ENCODE measurements around the gene IGF1R. TPM values are rescaled to one million over a fixed set of nuclear protein-coding genes. Genes with fewer than 3 reads are reported as not detected.
A peak's percentile ranks its signal among the peaks of the same experiment; 100 is the strongest.

Gene IGF1R
- total RNA-seq, 1 donor from 2014 or later: 23.5 TPM

DNA sequence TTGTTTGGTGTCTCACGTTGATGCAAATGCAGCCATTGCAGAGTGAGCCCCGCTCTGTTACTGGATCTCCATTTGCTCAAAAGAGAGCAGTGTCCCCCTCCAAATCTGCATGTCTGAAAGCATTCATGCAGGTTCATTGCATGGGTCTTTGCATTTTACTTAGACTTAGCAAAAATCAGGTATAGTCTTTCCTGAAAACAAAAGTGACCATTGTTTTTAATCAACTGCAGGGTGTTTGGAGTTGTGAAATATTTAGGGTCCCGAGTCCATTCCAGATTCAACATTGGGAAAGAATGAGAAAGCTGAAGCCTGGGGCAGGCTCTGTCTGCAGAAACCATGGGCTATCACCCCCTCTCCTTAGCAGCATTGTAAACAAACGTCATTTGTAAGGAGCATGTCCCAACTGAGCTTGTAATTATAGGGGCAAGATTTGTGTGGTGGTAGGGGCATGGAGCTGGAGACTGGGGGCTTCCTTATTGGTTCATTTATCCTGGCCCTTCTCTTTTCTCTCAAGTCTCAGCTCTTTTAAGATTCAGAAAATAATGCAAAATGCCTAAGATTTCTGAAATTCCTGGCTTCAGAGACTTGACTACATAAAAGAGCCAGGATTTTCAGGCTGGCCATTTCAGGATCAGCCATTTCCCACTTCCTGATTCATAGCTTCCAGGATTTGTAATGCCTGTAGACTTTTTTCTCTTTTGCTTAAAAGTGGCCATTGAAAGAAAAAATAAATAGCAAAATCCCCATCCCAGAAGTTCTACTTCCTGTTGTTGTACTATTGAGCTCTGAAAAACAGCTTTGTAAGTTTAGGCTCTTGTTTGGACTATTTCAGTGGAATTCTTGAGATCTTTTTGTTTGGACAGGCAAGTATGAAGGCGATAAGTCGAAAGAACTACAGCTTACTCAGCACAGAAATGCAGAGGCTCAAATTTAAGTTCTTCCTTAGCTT is 23.0 kb downstream of the IGF1R start:
- TF ChIP-seq, protein P1, sequence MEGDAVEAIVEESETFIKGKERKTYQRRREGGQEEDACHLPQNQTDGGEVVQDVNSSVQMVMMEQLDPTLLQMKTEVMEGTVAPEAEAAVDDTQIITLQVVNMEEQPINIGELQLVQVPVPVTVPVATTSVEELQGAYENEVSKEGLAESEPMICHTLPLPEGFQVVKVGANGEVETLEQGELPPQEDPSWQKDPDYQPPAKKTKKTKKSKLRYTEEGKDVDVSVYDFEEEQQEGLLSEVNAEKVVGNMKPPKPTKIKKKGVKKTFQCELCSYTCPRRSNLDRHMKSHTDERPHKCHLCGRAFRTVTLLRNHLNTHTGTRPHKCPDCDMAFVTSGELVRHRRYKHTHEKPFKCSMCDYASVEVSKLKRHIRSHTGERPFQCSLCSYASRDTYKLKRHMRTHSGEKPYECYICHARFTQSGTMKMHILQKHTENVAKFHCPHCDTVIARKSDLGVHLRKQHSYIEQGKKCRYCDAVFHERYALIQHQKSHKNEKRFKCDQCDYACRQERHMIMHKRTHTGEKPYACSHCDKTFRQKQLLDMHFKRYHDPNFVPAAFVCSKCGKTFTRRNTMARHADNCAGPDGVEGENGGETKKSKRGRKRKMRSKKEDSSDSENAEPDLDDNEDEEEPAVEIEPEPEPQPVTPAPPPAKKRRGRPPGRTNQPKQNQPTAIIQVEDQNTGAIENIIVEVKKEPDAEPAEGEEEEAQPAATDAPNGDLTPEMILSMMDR (IDR thresholded peaks at IDR 0.05): no peak
- no peak for TF ChIP-seq EZH2phosphoT487 (IDR thresholded peaks at IDR 0.05)
- TF ChIP-seq EZH2 (IDR thresholded peaks at IDR 0.05): no peak

DNA sequence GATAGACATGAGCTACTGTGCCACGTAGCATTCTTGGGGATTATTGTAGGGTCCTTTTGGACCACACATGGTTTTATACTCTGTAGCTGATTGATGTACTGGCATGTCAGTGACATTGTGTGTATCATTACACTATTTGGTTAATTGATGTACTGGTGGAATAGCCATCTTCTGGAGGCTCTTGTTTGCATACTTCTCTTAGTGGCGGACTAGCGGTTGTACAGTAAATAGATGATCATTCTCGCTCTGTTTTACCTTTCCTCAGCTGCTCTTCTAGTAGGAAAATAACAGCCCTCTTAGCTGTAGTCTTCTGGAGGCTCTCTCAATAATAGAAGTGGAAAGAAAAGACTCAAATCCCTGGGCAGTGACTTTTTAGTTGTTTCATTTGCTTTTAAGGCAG is 24.8 kb downstream of the IGF1R start:
- no peak for DNase-seq (ENCODE audit: low spot score)
- H3K4me3 Mint-ChIP-seq: no peak overlapping the region
- H3K79me2 ChIP-seq (ENCODE audit: low read depth): peaks cover 100% of the 10 kb centered on the region

More for the DNA sequence above, 23.0 kb downstream of the IGF1R start:
- Histone ChIP-seq H3K4me1 (peaks cover 41% of the 10 kb centered on the region), H3K4me2 (peak overlapping the region; percentile 69), H4K20me1 (ENCODE audit: low read depth) (peaks cover 92% of the 10 kb centered on the region), H3K4me3 (peak overlapping the region; percentile 5), H3K27ac (peak overlapping the region; percentile 13), H3K27me3 (no peaks in the 10 kb centered on the region), H3K79me2 (ENCODE audit: low read depth) (peaks cover 100% of the 10 kb centered on the region), H3F3A (ENCODE audit: low read depth) (no peaks in the 10 kb centered on the region), H3K9ac (no peak overlapping the region), H2AFZ (replicated peaks) (no peak overlapping the region), H3K36me3 (no peaks in the 10 kb centered on the region), H3K9me3 (ENCODE audit: low read depth) (no peaks in the 10 kb centered on the region)
- Mint-ChIP-seq H3K4me1 (peaks cover 57% of the 10 kb centered on the region), H3K27ac (no peak overlapping the region), H3K9me3 (peaks cover 1% of the 10 kb centered on the region), H3K27me3 (ENCODE audit: insufficient read depth, low read depth) (no peaks in the 10 kb centered on the region), H3K36me3 (peaks cover 18% of the 10 kb centered on the region), H3K4me3 (no peak overlapping the region)
- peak; percentile 52 for DNase-seq (ENCODE audit: low spot score)

DNA sequence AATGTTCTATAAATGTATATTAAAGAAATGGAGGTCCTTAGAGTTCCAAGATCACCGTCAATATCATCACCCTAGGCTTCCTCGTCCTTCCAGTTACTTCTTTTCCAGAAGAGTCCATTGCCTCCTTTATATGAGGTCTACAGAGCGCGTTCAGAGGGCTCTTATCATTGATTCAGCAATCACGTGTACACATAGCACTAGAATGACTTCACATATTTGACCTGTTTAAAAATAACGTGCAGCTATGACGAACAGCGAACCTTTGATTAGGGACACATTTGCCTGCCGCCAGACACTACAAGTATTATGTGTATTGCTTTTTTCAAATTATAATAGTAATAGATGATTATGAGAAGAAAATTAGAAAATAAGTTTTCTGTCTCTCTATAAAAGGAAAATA is 26.0 kb downstream of the IGF1R start:
- Histone ChIP-seq H2AFZ (replicated peaks) (no peak overlapping the region), H3K36me3 (no peaks in the 10 kb centered on the region), H3F3A (ENCODE audit: low read depth) (no peaks in the 10 kb centered on the region), H3K79me2 (ENCODE audit: low read depth) (peaks cover 100% of the 10 kb centered on the region), H3K27ac (no peak overlapping the region), H3K27me3 (no peaks in the 10 kb centered on the region), H3K4me2 (no peak overlapping the region), H4K20me1 (ENCODE audit: low read depth) (peaks cover 92% of the 10 kb centered on the region), H3K4me1 (peaks cover 24% of the 10 kb centered on the region), H3K9me3 (ENCODE audit: low read depth) (no peaks in the 10 kb centered on the region), H3K9ac (no peak overlapping the region), H3K4me3 (no peak overlapping the region)
- peaks cover 31% of the 10 kb centered on the region for H3K4me1 Mint-ChIP-seq
- no peak overlapping the region for H3K4me3 Mint-ChIP-seq
- H3K27me3 Mint-ChIP-seq (ENCODE audit: insufficient read depth, low read depth): no peaks in the 10 kb centered on the region
- H3K9me3 Mint-ChIP-seq: peaks cover 4% of the 10 kb centered on the region
- no peak overlapping the region for H3K27ac Mint-ChIP-seq
- no peak for DNase-seq (ENCODE audit: low spot score)
- no peak for TF ChIP-seq EZH2phosphoT487 (IDR thresholded peaks at IDR 0.05)
- TF ChIP-seq EZH2 (IDR thresholded peaks at IDR 0.05): no peak
- TF ChIP-seq, protein P1 (IDR thresholded peaks at IDR 0.05): no peak
- peaks cover 20% of the 10 kb centered on the region for H3K36me3 Mint-ChIP-seq

More for the DNA sequence above, 24.8 kb downstream of the IGF1R start:
- Histone ChIP-seq H3K36me3 (no peaks in the 10 kb centered on the region), H3K27me3 (no peaks in the 10 kb centered on the region), H3K4me2 (no peak overlapping the region), H2AFZ (replicated peaks) (no peak overlapping the region), H3K4me1 (peaks cover 36% of the 10 kb centered on the region), H3K4me3 (no peak overlapping the region), H4K20me1 (ENCODE audit: low read depth) (peaks cover 92% of the 10 kb centered on the region), H3K9me3 (ENCODE audit: low read depth) (no peaks in the 10 kb centered on the region), H3K9ac (no peak overlapping the region), H3F3A (ENCODE audit: low read depth) (no peaks in the 10 kb centered on the region), H3K27ac (no peak overlapping the region)
- Mint-ChIP-seq H3K27ac (no peak overlapping the region), H3K27me3 (ENCODE audit: insufficient read depth, low read depth) (no peaks in the 10 kb centered on the region), H3K9me3 (peaks cover 4% of the 10 kb centered on the region), H3K36me3 (peaks cover 18% of the 10 kb centered on the region), H3K4me1 (peaks cover 43% of the 10 kb centered on the region)
- TF ChIP-seq EZH2phosphoT487 (IDR thresholded peaks at IDR 0.05): no peak
- TF ChIP-seq, protein P1 (IDR thresholded peaks at IDR 0.05): no peak
- no peak for TF ChIP-seq EZH2 (IDR thresholded peaks at IDR 0.05)

Data from neural progenitor cell (in vitro differentiated cells).